Left forelimb (tissue), 1 donor: ENCODE results near the gene LGALS7.

ENCODE experiments used
- DNase-seq: peaks from one replicate; pipeline ENCODE4 v3.0.0-alpha.2; 2018; ENCODE audit warnings: low spot score

The LGALS7 gene

DNA sequence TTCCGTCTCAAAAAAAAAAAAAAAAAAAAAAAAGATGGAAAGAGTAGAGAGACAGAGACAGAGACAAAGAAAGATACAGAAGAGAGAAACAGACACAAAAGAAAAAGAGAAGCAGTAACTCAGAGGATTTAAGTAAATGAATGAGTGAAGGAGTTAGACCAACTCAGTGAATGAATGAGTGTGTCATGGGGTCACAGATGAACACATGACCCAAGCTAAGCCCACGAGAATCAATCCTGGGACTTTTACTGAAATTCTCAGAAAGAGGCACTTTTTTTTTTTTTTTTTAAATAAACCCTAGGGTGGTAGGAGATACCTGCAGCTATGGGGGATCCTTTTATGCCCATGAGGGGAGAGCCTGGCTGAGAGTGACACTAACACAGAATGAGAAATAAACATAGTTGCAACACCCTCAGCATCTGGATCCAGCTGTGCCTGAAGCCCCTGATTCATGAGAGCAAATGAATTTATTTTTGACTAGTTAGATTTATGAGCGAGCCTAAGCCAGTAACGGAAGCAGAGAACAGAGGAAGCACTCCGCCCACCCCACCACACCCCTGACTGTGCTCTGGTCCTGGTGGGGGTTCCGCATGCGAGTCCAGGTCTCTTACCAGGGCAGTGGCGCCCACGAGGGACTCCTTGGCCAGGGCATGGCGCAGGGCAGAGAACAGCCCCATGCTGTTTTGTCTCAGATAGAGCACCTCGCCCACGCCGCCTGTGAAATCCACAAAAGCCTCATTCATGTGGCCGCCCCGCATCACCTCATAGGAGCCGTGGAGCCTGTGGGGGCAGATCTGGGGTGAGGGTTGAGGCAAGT lies 33.7 kb downstream of the LGALS7 start:
- no peak for DNase-seq

DNA sequence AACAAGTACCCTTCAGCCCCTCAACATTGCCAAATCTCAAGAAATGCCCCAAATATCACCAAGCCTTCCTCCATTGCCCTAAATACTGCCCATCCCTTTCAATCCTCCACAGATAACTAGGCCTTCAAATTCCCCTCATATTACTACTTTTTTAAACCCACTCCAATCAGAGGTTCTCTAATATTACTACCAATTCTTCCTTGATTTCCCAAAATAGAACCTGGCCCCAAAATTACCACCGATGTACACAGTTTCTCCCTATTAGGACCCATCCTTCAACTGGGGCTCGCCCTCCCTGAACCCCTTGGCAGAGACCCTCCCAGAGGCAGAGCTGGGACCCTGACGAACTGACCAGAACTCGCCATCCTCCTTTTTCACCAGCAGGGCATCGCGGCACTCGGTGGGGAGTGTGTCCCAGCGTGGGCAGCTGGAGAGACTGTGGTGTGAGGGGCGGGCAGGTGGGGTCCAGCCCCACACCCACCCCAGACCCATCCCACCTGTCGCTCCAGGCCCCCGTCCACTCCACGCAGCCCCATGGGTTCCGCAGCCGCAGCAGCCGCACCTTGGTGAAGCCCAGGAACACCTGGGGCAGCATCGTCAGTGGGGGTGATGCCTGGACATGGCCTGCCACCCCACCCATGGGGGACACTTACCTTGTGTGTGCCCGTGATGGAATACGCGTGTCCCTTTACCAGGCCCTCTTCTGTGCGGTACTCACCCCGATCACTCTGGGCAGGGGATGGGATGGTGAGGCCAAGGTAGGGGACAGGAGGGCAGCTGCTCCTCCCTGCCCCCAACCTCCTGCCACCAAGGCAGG lies 35.2 kb downstream of the LGALS7 start:
- DNase-seq: peak; percentile 54

DNA sequence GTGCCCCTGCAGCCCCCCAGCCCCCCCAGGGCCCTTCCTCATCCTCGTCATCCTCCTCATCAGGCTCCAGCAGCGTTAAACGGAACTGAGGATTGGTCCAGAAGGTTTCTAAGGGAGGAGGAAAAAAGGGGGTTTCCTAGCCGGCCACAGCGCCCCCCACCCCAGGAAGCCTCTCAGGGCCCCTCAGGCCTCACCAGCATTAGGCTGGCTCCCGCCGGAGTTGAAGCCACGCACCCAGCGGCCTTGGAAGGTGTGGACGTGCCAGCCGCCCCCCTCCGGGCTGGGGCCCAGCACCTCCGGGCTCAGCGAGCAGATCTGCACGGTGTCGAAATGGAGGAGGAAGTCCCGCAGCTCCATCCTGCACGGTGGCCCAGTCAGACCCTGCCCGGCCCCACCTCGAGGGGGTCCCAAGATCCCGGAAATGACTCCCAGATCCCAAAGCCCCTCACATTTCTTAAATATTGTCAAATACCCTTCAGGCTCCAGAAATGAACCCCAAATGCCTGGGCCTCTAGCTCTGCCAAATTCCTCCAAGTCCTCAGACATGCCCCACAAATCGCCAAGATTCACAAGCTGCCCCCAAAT lies 35.9 kb downstream of the LGALS7 start:
- DNase-seq: peak; percentile 60

DNA sequence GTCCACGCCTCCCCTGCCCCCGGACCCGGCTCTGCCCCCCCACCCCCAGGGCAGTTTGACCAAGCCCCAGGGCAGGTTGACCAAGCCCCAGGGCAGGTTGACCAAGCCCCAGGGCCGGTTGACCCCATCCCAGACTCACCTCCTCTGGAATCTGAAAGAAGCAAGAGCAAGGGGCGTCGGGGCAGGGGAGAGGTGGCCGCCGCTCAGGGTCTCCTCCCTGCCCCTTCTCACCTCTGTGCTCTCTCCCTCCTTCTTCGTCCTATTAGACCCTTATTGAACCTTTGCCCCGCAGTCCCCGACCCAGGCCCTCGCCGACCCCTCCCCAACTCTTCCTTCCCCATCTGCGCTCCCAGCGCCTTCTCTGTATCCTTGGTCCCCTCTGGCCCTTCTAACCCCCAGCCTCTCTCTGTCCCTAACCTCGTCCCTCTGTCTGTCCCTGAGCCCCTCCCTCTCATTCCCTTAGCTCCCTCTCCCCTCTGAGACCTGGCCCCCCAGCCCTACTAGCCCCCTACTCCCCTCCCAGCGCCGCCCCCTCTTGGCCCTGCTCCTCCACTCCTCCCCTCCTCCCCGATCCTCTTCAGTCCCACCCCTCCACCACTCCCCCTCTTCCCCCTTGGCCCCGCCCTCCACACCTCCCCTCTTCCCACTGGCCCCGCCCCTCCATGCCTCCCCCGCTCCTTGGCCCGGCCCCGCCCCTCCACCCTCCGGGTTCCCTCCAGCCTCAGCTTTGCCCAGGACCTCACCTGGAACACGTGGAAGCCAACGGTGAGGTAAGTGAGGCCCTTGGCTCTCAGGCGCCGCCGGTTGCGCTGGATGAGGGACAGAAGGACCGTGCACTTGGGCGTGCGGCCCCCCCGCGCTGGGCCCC lies 36.7 kb downstream of the LGALS7 start:
- peak; percentile 68 for DNase-seq

DNA sequence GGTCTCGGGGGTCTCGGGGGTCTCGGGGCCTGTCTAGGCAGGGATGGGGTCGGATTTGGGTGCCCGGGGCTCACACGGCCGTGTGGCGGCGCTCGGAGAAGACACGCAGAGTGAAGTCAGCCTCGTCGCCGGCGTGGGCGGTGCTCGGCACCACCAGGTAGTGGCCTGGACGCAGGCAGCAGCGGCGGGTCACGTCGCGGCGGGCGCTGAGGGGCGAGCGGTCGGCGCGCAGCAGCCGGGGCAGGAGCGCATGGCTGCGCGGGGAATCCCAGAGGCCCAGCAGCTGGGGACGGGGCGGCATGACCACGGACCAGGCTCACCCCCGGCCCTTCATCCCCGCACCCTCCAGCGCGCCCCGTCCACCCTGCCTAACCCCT lies 37.3 kb downstream of the LGALS7 start:
- DNase-seq: peak; percentile 56

DNA sequence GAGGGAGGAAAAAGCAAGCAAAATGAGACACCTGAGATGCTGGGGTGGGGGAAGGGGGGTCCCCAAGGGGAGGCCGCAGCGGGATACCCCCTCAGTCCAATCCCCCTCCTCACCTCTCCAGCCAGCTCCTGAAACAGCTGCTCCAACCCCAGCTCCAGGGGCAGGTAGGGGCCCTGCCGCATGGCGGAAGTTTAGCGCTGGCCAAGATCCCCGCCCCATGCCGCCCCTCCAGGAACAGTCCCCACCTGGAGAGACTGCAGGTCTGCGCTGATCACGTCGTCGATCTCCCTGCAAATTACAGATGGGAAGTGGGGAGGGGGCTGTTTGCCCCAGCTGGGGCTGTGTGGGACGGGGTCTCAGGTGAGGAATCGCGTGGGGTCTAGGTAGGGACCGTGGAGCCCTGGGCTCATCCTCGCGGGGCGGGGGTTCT lies 38.0 kb downstream of the LGALS7 start:
- DNase-seq: no peak

DNA sequence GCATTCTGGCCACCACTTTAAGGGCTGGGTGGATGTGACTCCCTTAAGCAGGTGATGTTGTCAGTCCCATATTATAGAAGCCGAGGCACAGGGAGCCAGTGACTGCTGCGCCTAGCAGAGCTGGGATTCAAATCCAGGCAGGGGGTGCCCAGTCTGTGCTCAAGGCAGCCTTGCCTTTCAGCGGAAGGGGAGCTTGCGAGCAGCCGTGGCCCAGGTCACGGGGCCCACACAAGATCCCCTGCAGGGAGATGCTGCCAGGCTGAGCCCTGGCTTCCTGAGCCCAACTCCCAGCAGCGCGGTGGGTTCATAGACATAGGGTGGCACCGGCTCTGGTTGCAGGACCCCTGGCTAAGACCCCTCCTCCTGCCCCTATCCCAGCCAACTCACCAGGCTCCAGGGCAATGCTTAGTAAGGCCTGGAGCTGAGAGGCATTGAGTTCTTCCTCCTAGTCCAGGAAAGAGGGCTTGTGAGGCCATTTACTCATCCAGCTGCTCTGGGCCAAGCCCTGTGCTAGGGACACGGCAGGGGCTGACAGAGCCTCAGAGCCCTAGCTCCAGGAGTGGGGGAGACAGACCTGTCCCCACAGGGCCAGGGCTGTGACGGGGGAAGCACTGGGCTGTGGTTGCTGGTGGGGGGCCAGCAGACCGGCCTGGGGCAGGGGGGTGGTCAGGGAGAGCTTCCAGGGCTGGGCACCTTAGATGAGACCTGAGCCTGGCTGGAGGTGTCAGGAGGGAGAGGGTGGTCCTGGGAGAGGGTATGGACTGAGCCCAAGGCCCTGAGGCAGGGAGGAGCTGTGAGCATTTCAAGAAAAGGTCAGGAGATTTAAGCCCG lies 38.7 kb downstream of the LGALS7 start:
- peak; percentile 63 for DNase-seq

DNA sequence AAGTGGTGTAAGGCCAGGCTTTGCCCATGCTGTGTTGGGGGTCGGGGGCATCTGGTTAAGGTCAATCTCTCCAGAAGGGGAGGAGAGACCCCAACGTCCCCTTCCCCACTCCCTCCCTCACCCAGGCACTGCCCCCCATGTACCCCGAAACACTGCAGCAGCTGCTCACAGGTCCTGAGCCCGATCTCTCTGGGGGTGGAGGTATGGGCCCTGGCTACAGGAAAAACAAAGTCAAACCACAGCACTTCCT lies 39.2 kb downstream of the LGALS7 start:
- DNase-seq: no peak

DNA sequence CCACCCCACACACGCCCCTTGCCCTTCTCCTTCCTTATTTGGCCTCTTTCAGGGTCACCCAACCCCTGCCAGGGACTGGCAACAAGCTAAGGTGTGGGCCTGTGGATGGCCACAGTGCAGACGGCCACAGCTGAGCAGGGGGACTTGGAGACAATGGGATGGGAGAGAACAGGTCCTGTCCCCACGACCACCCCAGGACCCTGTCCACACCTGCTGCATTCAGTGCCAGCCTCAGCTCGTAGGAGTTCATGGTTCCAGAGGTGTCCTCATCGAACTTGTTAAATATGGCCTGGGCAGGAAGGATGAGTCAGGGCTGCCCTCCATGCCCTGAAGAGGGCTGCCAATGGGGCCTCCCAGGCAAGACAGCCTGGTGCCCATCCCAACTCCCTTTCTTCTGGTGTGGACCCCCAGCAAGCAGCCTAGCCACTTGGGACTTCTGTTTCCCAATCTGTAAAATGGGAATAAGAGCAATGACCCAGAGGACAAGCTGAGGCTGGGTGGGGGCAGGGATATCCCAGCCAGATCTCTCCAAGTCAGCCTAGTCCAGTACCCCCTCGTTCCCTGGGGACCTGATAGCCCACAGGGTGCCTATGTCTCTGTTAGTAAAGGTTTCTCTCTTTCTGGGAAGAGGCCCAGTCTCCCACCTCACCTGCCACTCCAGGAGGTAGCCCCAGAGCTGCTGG lies 39.7 kb downstream of the LGALS7 start:
- no peak for DNase-seq

DNA sequence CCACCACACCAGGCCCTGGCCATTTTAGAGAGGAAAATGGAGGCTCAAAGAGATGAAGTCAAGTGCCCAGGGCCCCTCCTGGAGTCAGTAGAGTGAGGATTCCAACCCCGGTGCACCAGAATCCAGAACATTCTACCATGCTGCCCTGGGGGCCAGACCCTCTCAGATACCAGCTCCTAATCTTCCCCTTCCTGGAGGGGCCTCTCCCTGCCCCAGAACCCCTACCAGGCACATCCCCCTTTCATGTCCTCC lies 40.1 kb downstream of the LGALS7 start:
- no peak for DNase-seq

DNA sequence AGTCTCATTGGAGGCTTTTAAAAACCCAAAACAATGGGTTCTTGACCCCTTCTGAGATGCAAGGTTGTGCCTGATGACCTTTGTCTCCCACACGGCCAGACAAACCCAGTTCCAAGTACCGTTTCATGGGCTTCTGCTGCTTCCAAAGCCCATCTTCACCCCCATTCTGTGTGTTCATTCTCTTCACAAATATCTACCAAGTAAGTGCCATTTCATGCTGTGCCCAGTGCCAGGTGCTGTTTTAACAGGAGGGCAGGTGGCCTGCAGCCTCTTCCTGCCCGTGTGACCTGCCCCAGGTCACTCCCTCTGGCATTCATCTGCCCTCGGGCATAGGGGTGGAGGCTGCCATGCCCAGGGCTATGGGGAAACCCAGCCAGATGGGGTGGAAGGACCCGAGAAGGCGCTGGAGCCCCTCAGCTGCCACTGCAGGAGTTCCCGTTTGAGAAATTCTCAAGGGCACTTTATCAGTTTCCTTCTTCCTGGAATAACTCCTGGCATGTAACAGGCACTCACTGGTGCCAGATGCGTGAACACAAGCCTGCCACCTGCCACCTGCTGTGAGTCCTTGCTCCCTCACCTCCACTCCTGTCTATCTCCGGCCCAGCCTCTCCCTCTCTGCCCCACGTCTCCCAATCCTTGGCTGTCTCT lies 41.5 kb downstream of the LGALS7 start:
- DNase-seq: no peak

DNA sequence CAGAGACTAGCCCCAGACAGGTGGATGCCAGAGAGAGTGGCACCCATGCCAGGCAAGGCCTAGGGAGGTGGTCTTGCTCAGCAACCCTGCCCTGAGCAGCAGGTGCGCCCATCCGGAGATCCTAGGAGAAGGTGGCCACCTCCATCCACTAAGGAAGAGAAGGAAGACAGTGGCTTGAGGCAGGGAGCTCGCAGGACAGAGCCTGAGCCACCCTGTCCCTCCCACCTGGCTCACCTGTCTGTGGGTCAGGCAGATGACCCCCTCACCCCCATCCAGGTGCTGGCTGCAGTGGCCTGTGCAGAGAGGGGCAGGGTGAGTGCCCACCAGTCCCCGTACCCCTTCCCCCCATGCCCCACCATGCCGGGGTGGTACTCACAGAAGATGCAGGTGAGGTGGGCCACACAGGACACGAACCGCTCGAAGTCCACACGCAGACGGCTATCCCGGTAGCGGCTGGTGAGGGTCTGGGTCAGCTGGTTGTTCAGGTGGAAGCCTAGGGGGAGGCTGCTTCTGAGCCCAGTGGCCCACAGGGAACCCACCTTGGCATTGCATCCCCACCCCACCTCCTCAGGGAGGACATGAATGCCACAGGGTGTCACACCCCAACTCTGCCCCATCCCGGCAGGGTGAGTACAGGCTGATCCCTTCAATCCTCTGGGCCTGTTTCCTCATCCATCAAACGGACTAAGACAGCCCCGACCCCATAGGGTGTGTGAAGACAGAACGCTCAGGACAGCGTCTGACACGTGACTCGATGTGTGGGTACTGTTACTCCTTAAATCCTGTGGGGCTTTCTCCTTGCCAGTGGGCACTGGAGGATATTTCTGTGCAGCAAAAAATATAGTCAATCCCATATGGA lies 42.4 kb downstream of the LGALS7 start:
- no peak for DNase-seq

DNA sequence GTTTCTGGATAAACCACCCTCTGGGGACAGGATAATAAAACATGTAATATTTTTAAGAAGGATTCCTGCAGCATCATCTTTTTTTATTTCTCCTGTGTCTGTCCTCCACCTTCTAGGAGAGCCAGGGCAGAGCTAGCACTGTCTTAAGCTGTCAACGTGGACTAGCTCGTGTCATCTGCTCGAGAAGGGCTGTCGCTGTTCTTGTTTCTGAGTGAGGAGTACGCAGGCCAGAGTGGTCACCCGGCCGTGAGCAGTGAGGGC lies 42.9 kb downstream of the LGALS7 start:
- no peak for DNase-seq

DNA sequence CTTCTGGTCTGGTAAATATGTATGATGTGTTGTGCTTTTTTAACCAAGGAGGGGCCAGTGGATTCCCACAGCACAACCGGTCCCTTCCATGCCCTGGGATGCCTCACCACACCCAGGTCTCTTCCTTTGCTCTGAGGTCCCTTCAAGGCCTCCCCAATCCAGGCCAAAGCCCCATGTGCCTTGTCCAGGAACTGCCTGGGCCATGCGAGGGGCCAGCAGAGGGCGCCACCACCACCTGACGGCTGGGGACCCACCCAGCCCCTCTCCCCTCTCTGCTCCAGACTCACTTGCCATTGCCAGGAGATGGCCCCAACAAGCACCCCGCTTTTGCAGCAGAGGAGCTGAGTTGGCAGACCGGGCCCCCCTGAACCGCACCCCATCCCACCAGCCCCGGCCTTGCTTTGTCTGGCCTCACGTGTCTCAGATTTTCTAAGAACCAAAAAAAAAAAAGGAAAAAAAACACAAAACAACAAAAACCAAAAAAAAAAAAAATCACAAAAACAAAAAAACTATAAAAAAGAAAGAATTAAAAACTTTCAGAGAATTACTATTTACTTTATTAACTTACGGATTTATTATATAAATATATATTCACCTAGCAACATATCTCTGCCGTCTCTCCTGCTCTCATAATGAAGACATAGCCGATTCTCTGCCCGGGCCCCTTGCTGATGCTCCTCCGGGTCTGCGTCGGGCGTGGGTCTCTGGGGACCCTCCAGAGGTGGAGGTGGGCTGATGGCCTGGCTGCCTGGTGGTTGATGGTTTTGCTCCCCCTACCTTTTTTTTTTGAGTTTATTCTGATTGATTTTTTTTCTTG lies 43.5 kb downstream of the LGALS7 start:
- DNase-seq: no peak

DNA sequence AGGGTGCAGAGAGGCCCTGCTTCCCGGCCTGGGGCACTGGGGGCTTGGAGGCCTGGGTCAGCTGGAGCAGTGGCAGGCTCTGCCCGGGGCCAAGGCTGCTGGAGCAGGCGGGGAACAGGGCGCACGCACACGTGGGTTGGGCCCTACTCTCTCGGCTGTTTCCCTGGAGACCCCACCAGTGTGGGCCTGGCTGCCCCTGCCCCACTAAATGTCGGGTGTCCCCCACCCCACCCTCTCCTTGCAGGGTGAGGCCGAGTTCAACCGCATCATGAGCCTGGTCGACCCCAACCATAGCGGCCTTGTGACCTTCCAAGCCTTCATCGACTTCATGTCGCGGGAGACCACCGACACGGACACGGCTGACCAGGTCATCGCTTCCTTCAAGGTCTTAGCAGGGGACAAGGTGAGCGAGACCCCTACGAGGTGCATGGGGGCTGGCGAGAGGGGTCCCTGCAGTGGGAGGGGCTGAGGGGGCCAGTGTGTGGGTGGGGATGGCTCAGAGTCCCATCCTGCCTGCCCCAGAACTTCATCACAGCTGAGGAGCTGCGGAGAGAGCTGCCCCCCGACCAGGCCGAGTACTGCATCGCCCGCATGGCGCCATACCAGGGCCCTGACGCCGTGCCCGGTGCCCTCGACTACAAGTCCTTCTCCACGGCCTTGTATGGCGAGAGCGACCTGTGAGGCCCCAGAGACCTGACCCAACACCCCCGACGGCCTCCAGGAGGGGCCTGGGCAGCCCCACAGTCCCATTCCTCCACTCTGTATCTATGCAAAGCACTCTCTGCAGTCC lies 44.4 kb downstream of the LGALS7 start:
- DNase-seq: no peak

DNA sequence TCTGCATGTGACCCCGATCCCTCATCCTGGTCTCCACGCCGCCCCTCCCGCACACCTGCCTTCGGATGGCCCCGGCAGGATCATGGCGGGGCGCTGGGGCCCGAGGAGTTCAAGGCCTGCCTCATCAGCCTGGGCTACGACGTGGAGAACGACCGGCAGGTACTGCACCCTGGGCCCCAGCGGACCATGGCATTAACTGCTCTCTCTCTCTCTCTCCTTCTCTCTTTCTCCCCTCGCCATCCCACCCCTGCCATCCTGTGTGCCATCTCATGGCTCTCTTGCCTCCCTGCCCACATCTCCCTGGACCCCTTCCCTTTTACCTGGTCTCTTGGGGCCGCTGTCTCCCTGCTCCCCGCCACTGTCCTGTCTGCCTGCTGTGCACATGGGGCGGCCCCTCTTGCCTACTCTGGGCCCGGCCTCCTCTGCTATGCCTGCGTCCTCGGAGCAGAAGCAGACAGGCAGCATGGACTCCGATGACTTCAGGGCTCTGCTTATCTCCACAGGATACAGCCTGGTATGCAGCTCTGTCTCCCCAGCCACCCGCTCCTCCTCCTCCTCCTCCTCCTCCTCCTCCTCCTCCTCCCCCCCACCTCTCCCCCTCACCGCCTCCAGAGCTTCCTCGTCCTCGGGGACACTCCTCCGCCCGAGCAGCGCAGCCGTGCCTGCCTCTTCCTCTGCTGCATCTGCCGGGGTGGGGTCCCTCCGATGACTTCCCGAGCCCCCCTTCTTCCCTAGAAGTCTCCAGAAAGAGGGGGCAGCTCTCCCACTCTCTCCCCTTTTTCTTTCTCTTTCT lies 45.3 kb downstream of the LGALS7 start:
- DNase-seq: no peak

DNA sequence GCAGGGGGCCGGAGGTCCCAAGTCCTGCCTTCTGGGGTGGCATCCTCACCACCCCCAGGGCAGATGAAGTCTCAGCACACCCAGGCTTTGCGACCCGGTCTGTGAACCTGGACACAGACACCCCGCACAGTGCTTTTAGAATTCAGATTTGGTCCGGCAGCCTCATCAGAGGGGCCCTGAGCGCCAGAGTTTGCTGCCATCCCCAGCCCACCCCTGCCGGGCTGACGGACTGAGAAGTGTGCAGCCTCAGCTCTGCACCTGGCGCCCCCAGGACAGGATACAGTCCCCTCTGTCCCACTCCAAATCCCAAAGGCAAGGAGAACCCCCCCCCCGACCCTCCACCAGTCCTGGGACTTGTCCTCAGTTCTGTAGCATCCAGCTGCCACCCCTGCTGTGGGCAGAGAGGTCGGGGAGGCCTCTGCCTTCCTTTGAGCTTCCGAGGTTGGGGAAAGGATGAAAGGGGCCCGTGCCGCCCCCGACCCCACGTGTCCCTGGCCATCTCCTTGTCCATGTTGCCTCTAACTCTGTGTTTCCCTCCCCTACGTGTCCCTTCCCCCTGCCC lies 45.9 kb downstream of the LGALS7 start:
- no peak for DNase-seq
